ENCODE data around the gene SLC16A10. TPM values are rescaled to one million over a fixed set of nuclear protein-coding genes. Genes with fewer than 3 reads are reported as not detected.

The SLC16A10 gene
- total and polyA plus RNA-seq, 7 donors, result 13.9 to 106 (median 43.1) TPM

GRCh38 chr6:111274593-111275217 is 187.4 kb downstream of the SLC16A10 start:
- H3K27me3 ChIP-seq (ENCODE audit: insufficient read depth in 3 of 3, low read length in 2 of 3), result no peaks in the 10 kb centered on the region
- H3K9me3 ChIP-seq, result peaks cover 25% of the 10 kb centered on the region
- intact Hi-C loops (cut with DNase I), result no loop called here
- no peaks in the 10 kb centered on the region for H3K4me1 ChIP-seq
- H3K36me3 ChIP-seq (ENCODE audit: insufficient read depth in 1 of 2, low read depth in 1 of 2), result peaks cover 5 to 64% of the 10 kb centered on the region in 2 donors
- DNase-seq (no peak), ATAC-seq (no peak)
- no peak overlapping the region for H3K4me3 ChIP-seq
- WGBS, 3 donors, result 89 to 95% (median 91%) methylated on average over 3 of the region's 3 CpGs
- no peak overlapping the region for H3K27ac ChIP-seq
- TF ChIP-seq CTCF (IDR thresholded peaks at IDR 0.05), result no peak

GRCh38 chr6:111276335-111276734 is 189.0 kb downstream of the SLC16A10 start:
- no peaks in the 10 kb centered on the region for H3K4me1 ChIP-seq
- intact Hi-C loops (cut with DNase I), result no loop called here
- ATAC-seq (no peak), DNase-seq (no peak)
- no peak overlapping the region for H3K4me3 ChIP-seq
- H3K9me3 ChIP-seq, result peaks cover 25% of the 10 kb centered on the region
- H3K36me3 ChIP-seq (ENCODE audit: insufficient read depth in 1 of 2, low read depth in 1 of 2), result peaks cover 5 to 75% of the 10 kb centered on the region in 2 donors
- WGBS, 3 donors, result 96 to 98% (median 97%) methylated on average over 2 of the region's 2 CpGs
- TF ChIP-seq CTCF (IDR thresholded peaks at IDR 0.05), result no peak
- no peaks in the 10 kb centered on the region for H3K27me3 ChIP-seq (ENCODE audit: insufficient read depth in 3 of 3, low read length in 2 of 3)
- H3K27ac ChIP-seq, result no peak overlapping the region

GRCh38 chr6:111276736-111277135 is 189.4 kb downstream of the SLC16A10 start:
- Histone ChIP-seq H3K36me3 (ENCODE audit: insufficient read depth in 1 of 2, low read depth in 1 of 2) (peaks cover 5 to 75% of the 10 kb centered on the region in 2 donors), H3K4me3 (no peak overlapping the region), H3K9me3 (peaks cover 25% of the 10 kb centered on the region), H3K4me1 (no peaks in the 10 kb centered on the region), H3K27ac (no peak overlapping the region), H3K27me3 (ENCODE audit: insufficient read depth in 3 of 3, low read length in 2 of 3) (no peaks in the 10 kb centered on the region)
- ATAC-seq (no peak), DNase-seq (no peak)
- no peak for TF ChIP-seq CTCF (IDR thresholded peaks at IDR 0.05)
- 96 to 99% (median 97%) methylated on average over 3 of the region's 3 CpGs for WGBS, 3 donors
- intact Hi-C loops (cut with DNase I), result no loop called here

- no peak for TF ChIP-seq CTCF (IDR thresholded peaks at IDR 0.05)
- H3K4me3 ChIP-seq, result no peak overlapping the region
- intact Hi-C loops (cut with DNase I), result no loop called here
- peaks cover 8 to 79% of the 10 kb centered on the region in 2 donors for H3K36me3 ChIP-seq (ENCODE audit: insufficient read depth in 1 of 2, low read depth in 1 of 2)
- ATAC-seq, result no peak
- peaks cover 25% of the 10 kb centered on the region for H3K9me3 ChIP-seq
- no peak for DNase-seq
- no peak overlapping the region for H3K27ac ChIP-seq
- H3K4me1 ChIP-seq, result no peaks in the 10 kb centered on the region
- WGBS, 3 donors, result 94 to 99% (median 95%) methylated on average over 1 of the region's 1 CpG
- no peaks in the 10 kb centered on the region for H3K27me3 ChIP-seq (ENCODE audit: insufficient read depth in 3 of 3, low read length in 2 of 3)
Measured at GRCh38 chr6:111277819-111278218, 190.5 kb downstream of the SLC16A10 start.

GRCh38 chr6:111278731-111279130 is 191.4 kb downstream of the SLC16A10 start:
- H3K4me3 ChIP-seq, result no peak overlapping the region
- no peaks in the 10 kb centered on the region for H3K27me3 ChIP-seq (ENCODE audit: insufficient read depth in 3 of 3, low read length in 2 of 3)
- no peak for TF ChIP-seq CTCF (IDR thresholded peaks at IDR 0.05)
- peaks cover 21% of the 10 kb centered on the region for H3K9me3 ChIP-seq
- H3K4me1 ChIP-seq, result no peaks in the 10 kb centered on the region
- ATAC-seq (no peak), DNase-seq (no peak)
- no peak overlapping the region for H3K27ac ChIP-seq
- 54 to 67% (median 66%) methylated on average over 2 of the region's 2 CpGs for WGBS, 3 donors
- H3K36me3 ChIP-seq (ENCODE audit: insufficient read depth in 1 of 2, low read depth in 1 of 2), result peaks cover 9 to 79% of the 10 kb centered on the region in 2 donors
- intact Hi-C loops (cut with DNase I), result no loop called here

Measured in psoas muscle (tissue), 8 donors.